HG02938 (cell line): ENCODE data around the gene AURKAIP1.

Source experiments
- ATAC-seq: cut with Tn5 transposase; IDR thresholded peaks from one replicate; pipeline ENCODE4 v1.9.1; 2021; ENCODE audit warnings: mild to moderate bottlenecking, moderate library complexity; ENCODE audit not compliant: unreplicated experiment

Gene AURKAIP1

GRCh38 chr1:1361982-1362423 lies 13.0 kb downstream of the AURKAIP1 start:
- no peak for ATAC-seq

- no peak for ATAC-seq
These were observed 13.6 kb downstream of the AURKAIP1 start for GRCh38 chr1:1361233-1361981.

- ATAC-seq, result no peak
These were observed 14.4 kb downstream of the AURKAIP1 start for GRCh38 chr1:1360506-1361169.

- ATAC-seq, result no peak
These were observed 15.1 kb downstream of the AURKAIP1 start for GRCh38 chr1:1359664-1360468.

GRCh38 chr1:1359308-1359663 lies 15.7 kb downstream of the AURKAIP1 start:
- ATAC-seq, result no peak

- ATAC-seq, result no peak
These were observed 16.4 kb downstream of the AURKAIP1 start, which contains the start of gene MXRA8 for GRCh38 chr1:1358433-1359271. TSS of gene MXRA8 (minus strand) at chr1:1358555. CDS start at chr1:1358504, 51 bp downstream.

- ATAC-seq, result no peak
These were observed 17.1 kb downstream of the AURKAIP1 start for GRCh38 chr1:1357871-1358432.

GRCh38 chr1:1356796-1357401 lies 18.1 kb downstream of the AURKAIP1 start:
- no peak for ATAC-seq

GRCh38 chr1:1356166-1356795 lies 18.7 kb downstream of the AURKAIP1 start:
- ATAC-seq, result no peak

GRCh38 chr1:1355416-1355815 lies 19.6 kb downstream of the AURKAIP1 start:
- ATAC-seq, result no peak

- no peak for ATAC-seq
These were observed 20.4 kb downstream of the AURKAIP1 start for GRCh38 chr1:1354271-1355247.

- no peak for ATAC-seq
These were observed 21.4 kb downstream of the AURKAIP1 start for GRCh38 chr1:1353389-1354151.

GRCh38 chr1:1352786-1353388 lies 22.1 kb downstream of the AURKAIP1 start:
- no peak for ATAC-seq

GRCh38 chr1:1351511-1352427 lies 23.2 kb downstream of the AURKAIP1 start:
- no peak for ATAC-seq

GRCh38 chr1:1349256-1350012 lies 25.6 kb downstream of the AURKAIP1 start, which contains the start of gene DVL1:
TSS of gene DVL1 (minus strand) at chr1:1349418. CDS start at chr1:1349065, 353 bp downstream.
- peak; percentile 50 for ATAC-seq
